Activated naive CD4-positive, alpha-beta T cell treated with anti-CD3 and anti-CD28 coated beads, Interleukin-2, amount 50 U/mL, for 72 hours (primary cell): ENCODE measurements around the gene WDR37. TPM values are rescaled to one million over a fixed set of nuclear protein-coding genes. Genes with fewer than 3 reads are reported as not detected.
"Not testable (repeated sequence)": the region's sequence is repeated elsewhere in the genome, so short reads cannot be mapped to it uniquely, and the experiment has no call there.

ENCODE experiments used
- ATAC-seq, 2 donors: fragments of 150-1000 bp; cut with Tn5 transposase; 2 replicates each; pipeline ENCODE4 v1.10.0; 2021; ENCODE audit warnings: mild to moderate bottlenecking in 2 of 2, moderate library complexity in 2 of 2
- DNase-seq, 2 donors: peaks; one replicate each; pipeline ENCODE4 v3.0.0; 2021 to 2022; ENCODE audit warnings: low spot score in 2 of 2
- H3K27ac Mint-ChIP-seq, 2 donors: one replicate each; pipeline ENCODE4 v1.8.0; 2022; ENCODE audit warnings: mild to moderate bottlenecking in 2 of 2, mixed read lengths in 2 of 2
- H3K36me3 Mint-ChIP-seq, 2 donors: one replicate each; pipeline ENCODE4 v1.8.0; 2022; ENCODE audit warnings: mixed read lengths in 2 of 2
- H3K9me3 Mint-ChIP-seq, 2 donors: one replicate each; pipeline ENCODE4 v1.8.0; 2022; ENCODE audit warnings: mixed read lengths in 2 of 2
- total RNA-seq, 2 donors: library from RNA; stranded (reverse); gene quantifications; one replicate each; pipeline ENCODE4 v1.2.3, GENCODE V29; 2022

WDR37 gene
- total RNA-seq: 10 to 100 TPM; 21.2 to 31.5 TPM

- Mint-ChIP-seq H3K9me3 (no peaks in the 10 kb centered on the region), H3K27ac (peak within 1 kb of the TSS; percentile 99), H3K36me3 (peaks cover 24 to 33% of the 10 kb centered on the region in 2 donors)
- peak; percentile 87 to 89 for DNase-seq
- ATAC-seq: peak; percentile 96 to 97
Measured at GRCh38 chr10:1056326-1057105, at the start of gene WDR37. TSS of gene WDR37 (plus strand) at chr10:1056385. CDS start at chr10:1072156, 15,771 bp downstream.

DNA sequence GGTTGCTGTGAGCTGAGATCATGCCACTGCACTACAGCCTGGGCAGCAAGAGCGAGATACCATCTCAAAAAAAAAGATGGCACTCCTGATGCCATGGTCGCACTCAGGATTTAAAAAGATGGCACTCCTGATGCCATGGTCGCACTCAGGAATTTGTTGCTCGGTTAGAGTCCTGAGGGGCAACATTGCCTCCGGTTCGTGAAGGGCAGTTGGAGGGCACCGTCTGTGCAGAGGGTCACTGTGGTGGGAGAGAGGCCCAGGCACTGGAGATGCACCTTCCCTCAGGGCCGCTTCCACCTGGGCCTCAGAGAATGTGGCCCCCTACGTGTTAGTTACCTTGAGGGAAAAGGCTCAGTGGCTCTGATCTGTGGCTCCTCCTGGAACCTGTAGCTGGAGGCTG is 49.6 kb upstream of the WDR37 start:
- Mint-ChIP-seq H3K9me3 (no peaks in the 10 kb centered on the region), H3K27ac (peak overlapping the region in 1 of 2 donors; percentile 48), H3K36me3 (peaks cover 36 to 69% of the 10 kb centered on the region in 2 donors)
- ATAC-seq (no peak), DNase-seq (no peak)

DNA sequence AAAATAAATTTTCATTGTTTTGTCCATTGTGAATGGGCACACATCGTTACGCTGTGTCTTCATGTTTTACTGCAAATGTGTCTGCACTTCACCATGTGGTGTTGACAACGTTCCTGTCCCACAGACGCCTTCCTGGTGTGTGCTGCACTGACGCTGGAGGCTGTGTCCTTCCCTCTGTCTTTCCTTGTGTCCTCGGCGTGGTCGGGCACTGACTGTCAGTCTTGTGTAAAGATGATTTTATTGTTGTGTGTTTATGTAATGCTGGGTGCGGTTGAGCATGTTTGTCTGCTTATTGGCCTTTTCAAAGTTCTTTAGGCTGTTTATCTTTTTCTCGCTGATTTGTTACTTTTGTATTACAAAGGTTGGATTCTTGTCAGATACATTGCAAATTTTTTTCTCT is 48.6 kb upstream of the WDR37 start:
- H3K36me3 Mint-ChIP-seq: peaks cover 36 to 72% of the 10 kb centered on the region in 2 donors
- peak overlapping the region in 1 of 2 donors; percentile 77 for H3K27ac Mint-ChIP-seq
- ATAC-seq (no peak), DNase-seq (no peak)
- H3K9me3 Mint-ChIP-seq: no peaks in the 10 kb centered on the region

GRCh38 chr10:1009071-1009494 is 47.1 kb upstream of the WDR37 start:
- H3K36me3 Mint-ChIP-seq: peaks cover 21 to 72% of the 10 kb centered on the region in 2 donors
- no peaks in the 10 kb centered on the region for H3K9me3 Mint-ChIP-seq
- ATAC-seq (no peak), DNase-seq (no peak)
- peak overlapping the region; percentile 51 to 97 for H3K27ac Mint-ChIP-seq

GRCh38 chr10:1009947-1010346 is 46.2 kb upstream of the WDR37 start:
- not testable (repeated sequence) for H3K9me3 Mint-ChIP-seq, DNase-seq
- peak overlapping the region in 1 of 2 donors; percentile 98 for H3K27ac Mint-ChIP-seq
- peaks cover 21 to 79% of the 10 kb centered on the region in 2 donors for H3K36me3 Mint-ChIP-seq
- peak in 1 of 2 donors; percentile 90 for ATAC-seq

- no peak for DNase-seq
- ATAC-seq: no peak
- peaks cover 21 to 75% of the 10 kb centered on the region in 2 donors for H3K36me3 Mint-ChIP-seq
- H3K27ac Mint-ChIP-seq: peak overlapping the region in 1 of 2 donors; percentile 98
- H3K9me3 Mint-ChIP-seq: no peaks in the 10 kb centered on the region
Measured at GRCh38 chr10:1010703-1011102, 45.5 kb upstream of the WDR37 start.

DNA sequence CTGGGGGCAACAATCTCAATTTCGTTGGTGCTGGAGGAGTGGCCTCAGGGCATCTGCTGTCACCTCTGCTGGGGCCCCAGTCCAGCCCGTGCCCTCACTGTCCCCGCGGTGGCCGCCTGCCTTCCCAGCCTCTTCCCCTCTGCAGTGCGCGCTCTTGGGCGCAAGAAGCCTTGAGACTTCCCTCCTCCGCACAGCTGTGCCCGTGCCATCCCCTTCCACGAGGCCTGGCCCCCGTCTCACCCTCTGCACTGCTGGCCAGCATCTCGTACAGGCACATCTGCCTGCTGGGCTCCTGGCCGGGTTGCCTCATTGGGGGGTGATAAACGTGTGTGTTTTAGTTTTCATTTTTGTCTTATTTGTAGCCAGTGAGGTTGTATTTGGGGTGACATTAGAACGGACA is 44.5 kb upstream of the WDR37 start:
- H3K9me3 Mint-ChIP-seq: no peaks in the 10 kb centered on the region
- DNase-seq (no peak), ATAC-seq (no peak)

GRCh38 chr10:1015688-1016087 is 40.5 kb upstream of the WDR37 start:
- H3K36me3 Mint-ChIP-seq: peaks cover 24 to 58% of the 10 kb centered on the region in 2 donors
- peak overlapping the region in 1 of 2 donors; percentile 90 for H3K27ac Mint-ChIP-seq
- ATAC-seq (no peak), DNase-seq (no peak)
- no peaks in the 10 kb centered on the region for H3K9me3 Mint-ChIP-seq

More for the DNA sequence above, 44.5 kb upstream of the WDR37 start:
- H3K36me3 Mint-ChIP-seq: peaks cover 22 to 70% of the 10 kb centered on the region in 2 donors
- H3K27ac Mint-ChIP-seq: peak overlapping the region in 1 of 2 donors; percentile 94

- Mint-ChIP-seq H3K27ac (peak overlapping the region in 1 of 2 donors; percentile 73), H3K36me3 (peaks cover 16 to 28% of the 10 kb centered on the region in 2 donors), H3K9me3 (no peaks in the 10 kb centered on the region)
- ATAC-seq (no peak), DNase-seq (no peak)
Measured at GRCh38 chr10:1019362-1019761, 36.8 kb upstream of the WDR37 start.

DNA sequence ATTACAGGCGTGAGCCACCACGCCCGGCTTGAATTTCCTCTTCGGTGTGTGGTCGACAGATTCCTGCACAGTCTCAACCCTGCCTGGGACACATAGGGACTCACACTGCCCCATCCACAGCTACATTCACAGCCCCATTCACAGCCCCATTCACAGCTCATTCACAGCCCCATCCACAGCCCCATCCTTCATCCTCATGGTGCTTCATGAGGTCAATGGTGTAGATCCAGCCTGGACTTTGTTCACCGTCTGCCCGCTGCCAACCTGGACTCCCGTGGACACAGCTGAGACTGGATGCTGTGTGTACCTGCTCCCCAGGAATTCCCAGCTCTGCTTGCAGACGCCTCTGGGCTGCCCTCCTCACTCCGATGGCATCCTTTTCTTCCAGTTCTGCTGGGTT is 35.7 kb upstream of the WDR37 start:
- DNase-seq: no peak
- Mint-ChIP-seq H3K36me3 (peaks cover 16 to 23% of the 10 kb centered on the region in 2 donors), H3K9me3 (no peaks in the 10 kb centered on the region), H3K27ac (peak overlapping the region in 1 of 2 donors; percentile 62)
- no peak for ATAC-seq

- no peaks in the 10 kb centered on the region for H3K9me3 Mint-ChIP-seq
- no peak overlapping the region for H3K27ac Mint-ChIP-seq
- ATAC-seq: no peak
- peaks cover 16 to 23% of the 10 kb centered on the region in 2 donors for H3K36me3 Mint-ChIP-seq
- DNase-seq: no peak
Measured at GRCh38 chr10:1020958-1021357, 35.2 kb upstream of the WDR37 start.

- DNase-seq (no peak), ATAC-seq (no peak)
- H3K36me3 Mint-ChIP-seq: peaks cover 9 to 15% of the 10 kb centered on the region in 2 donors
- H3K9me3 Mint-ChIP-seq: no peaks in the 10 kb centered on the region
- H3K27ac Mint-ChIP-seq: no peak overlapping the region
Measured at GRCh38 chr10:1022413-1022812, 33.8 kb upstream of the WDR37 start.

DNA sequence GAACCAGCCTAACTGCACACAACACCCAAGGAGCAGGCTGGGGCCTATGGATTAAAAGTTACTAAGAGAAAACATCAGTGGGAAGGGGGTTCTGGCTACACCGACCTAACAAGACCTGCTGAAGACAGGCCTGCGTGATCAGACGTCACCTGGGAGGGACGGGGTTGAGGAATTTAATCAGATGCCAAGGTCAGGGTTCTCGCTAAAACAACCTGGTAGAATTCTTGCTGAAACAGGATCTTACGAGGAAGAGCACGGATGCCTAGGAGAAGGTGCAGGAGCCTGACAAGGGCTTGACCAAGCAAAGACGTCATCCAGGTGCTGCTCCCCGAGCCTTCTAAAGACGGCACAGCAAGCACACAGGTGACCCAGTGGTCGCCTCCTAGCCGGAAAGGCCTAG is 32.1 kb upstream of the WDR37 start:
- no peak for DNase-seq
- H3K27ac Mint-ChIP-seq: no peak overlapping the region
- ATAC-seq: no peak
- no peaks in the 10 kb centered on the region for H3K9me3 Mint-ChIP-seq
- peaks cover 5 to 7% of the 10 kb centered on the region in 2 donors for H3K36me3 Mint-ChIP-seq

- Mint-ChIP-seq H3K9me3 (no peaks in the 10 kb centered on the region), H3K36me3 (peaks cover 4 to 5% of the 10 kb centered on the region in 2 donors), H3K27ac (no peak within 1 kb of the TSS)
- DNase-seq (no peak), ATAC-seq (no peak)
Measured at GRCh38 chr10:1025683-1026082, 30.5 kb upstream of the WDR37 start, which contains the start of gene IDI2. TSS of gene IDI2 (minus strand) at chr10:1025859. CDS start at chr10:1024723, 1,136 bp downstream.

- ATAC-seq: no peak
- no peak overlapping the region for H3K27ac Mint-ChIP-seq
- H3K36me3 Mint-ChIP-seq: peaks cover under 1 to 5% of the 10 kb centered on the region in 2 donors
Measured at GRCh38 chr10:1026578-1026977, 29.6 kb upstream of the WDR37 start.

DNA sequence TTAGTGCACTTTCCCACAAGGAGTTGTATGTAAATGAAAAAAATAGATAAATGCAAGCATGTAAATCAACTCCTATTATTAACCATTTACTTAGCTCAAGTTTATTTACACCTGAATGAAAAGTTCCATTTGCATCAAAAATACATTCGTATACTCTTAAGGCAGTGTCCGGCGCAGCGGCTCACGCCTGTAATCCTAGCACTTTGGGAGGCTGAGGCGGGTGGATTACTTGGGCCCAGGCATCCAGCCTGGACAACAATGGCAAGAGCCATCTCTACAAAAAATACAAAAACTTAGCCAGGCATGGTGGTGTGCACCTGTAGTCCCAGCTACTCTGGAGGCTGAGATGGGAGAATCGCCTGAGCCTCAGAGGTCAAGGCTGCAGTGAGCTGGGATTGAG is 26.3 kb upstream of the WDR37 start:
- ATAC-seq (no peak), DNase-seq (no peak)
- H3K9me3 Mint-ChIP-seq: no peaks in the 10 kb centered on the region
- H3K27ac Mint-ChIP-seq: no peak overlapping the region
- H3K36me3 Mint-ChIP-seq: no peaks in the 10 kb centered on the region

More at GRCh38 chr10:1026578-1026977, 29.6 kb upstream of the WDR37 start:
- H3K9me3 Mint-ChIP-seq: no peaks in the 10 kb centered on the region
- no peak for DNase-seq

DNA sequence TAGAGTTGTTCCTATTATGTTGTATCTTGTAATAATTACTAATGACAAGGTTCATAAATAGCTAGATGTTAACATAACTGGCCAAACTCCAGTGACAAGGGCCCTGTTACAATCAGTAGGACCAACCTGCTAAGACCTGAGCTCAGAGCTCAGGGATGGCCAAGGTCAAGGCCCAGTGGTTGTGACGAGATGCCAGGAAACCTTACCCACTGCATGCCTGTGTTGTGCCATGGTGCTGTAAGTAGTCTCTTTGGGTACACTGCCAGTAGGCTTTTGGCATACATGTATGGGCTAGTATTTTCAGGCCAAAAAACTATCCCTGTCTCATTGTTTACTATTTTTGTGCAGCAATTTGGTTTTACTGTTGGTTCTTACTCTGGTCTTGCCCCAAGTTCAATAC is 22.6 kb upstream of the WDR37 start:
- no peaks in the 10 kb centered on the region for H3K36me3 Mint-ChIP-seq
- DNase-seq (no peak), ATAC-seq (no peak)
- no peak overlapping the region for H3K27ac Mint-ChIP-seq
- no peaks in the 10 kb centered on the region for H3K9me3 Mint-ChIP-seq

- no peak for ATAC-seq
- no peak for DNase-seq
- Mint-ChIP-seq H3K9me3 (no peaks in the 10 kb centered on the region), H3K27ac (peak overlapping the region in 1 of 2 donors; percentile 61), H3K36me3 (no peaks in the 10 kb centered on the region)
Measured at GRCh38 chr10:1034758-1035157, 21.4 kb upstream of the WDR37 start.
